Endodermal cell (in vitro differentiated cells): ENCODE data around the gene C1QL2. TPM values are rescaled to one million over a fixed set of nuclear protein-coding genes. Genes with fewer than 3 reads are reported as not detected.
A peak's percentile ranks its signal among the peaks of the same experiment; 100 is the strongest.

Source experiments
- DNase-seq: peaks from one replicate; pipeline ENCODE4 v3.0.0-alpha.2; 2017
- H3K27ac ChIP-seq: 2 replicates; pipeline ENCODE4 v1.5.1; 2013; ENCODE audit warnings: mild to moderate bottlenecking, low read depth, low read length, moderate library complexity
- H3K27me3 ChIP-seq: 2 replicates; pipeline ENCODE4 v1.6.1; 2013; ENCODE audit warnings: mild to moderate bottlenecking, low read length, moderate library complexity; ENCODE audit not compliant: insufficient read depth, control insufficient read depth, poor library complexity, severe bottlenecking
- H3K36me3 ChIP-seq: 2 replicates; pipeline ENCODE4 v1.7.0; 2013; ENCODE audit warnings: mild to moderate bottlenecking, low read length, moderate library complexity; ENCODE audit not compliant: control insufficient read depth, insufficient read depth
- H3K4me1 ChIP-seq: one replicate; pipeline ENCODE4 v1.7.0; 2013; ENCODE audit warnings: low read length; ENCODE audit not compliant: control insufficient read depth, insufficient read depth
- H3K4me3 ChIP-seq: 2 replicates; pipeline ENCODE4 v1.5.1; 2013; ENCODE audit warnings: mild to moderate bottlenecking, low read length, moderate library complexity
- H3K9ac ChIP-seq: 2 replicates; pipeline ENCODE4 v1.6.1; 2013; ENCODE audit warnings: mild to moderate bottlenecking, low read length, moderate library complexity; ENCODE audit not compliant: poor library complexity, severe bottlenecking; ENCODE audit errors: extremely low read depth
- H3K9me3 ChIP-seq: 2 replicates; pipeline ENCODE4 v1.6.1; 2013; ENCODE audit warnings: mild to moderate bottlenecking, low read length, moderate library complexity; ENCODE audit not compliant: control insufficient read depth
- H3K27ac Mint-ChIP-seq: 2 replicates; pipeline ENCODE4 v1.8.0; 2020; ENCODE audit warnings: mixed read lengths
- H3K27me3 Mint-ChIP-seq: 2 replicates; pipeline ENCODE4 v1.8.0; 2021; ENCODE audit warnings: mild to moderate bottlenecking, mixed read lengths; ENCODE audit not compliant: insufficient read depth
- H3K36me3 Mint-ChIP-seq: 2 replicates; pipeline ENCODE4 v1.8.0; 2020; ENCODE audit warnings: low read depth, mixed read lengths
- H3K4me1 Mint-ChIP-seq: 2 replicates; pipeline ENCODE4 v1.8.0; 2020; ENCODE audit warnings: mixed read lengths
- H3K4me3 Mint-ChIP-seq: 2 replicates; pipeline ENCODE4 v1.8.0; 2020; ENCODE audit warnings: mild to moderate bottlenecking, moderate library complexity, mixed read lengths
- H3K9me3 Mint-ChIP-seq: 2 replicates; pipeline ENCODE4 v1.8.0; 2020; ENCODE audit warnings: mild to moderate bottlenecking, mixed read lengths
- CTCF ChIP-seq: fragments of 200-600 bp; sonication (generic); conservative IDR thresholded peaks from 2 replicates; pipeline ENCODE4 v1.5.0; 2021; ENCODE audit warnings: antibody characterized with exemption, mild to moderate bottlenecking
- WGBS, 2 experiments: methylation state at CpG; one replicate each; pipeline versions ENCODE4 v1.1.5 to v1.1.7; 2013; ENCODE audit warnings: missing lambda C conversion rate in 2 of 2, mixed read lengths in 1 of 2; ENCODE audit not compliant: insufficient coverage in 1 of 2, insufficient read length in 1 of 2; 5-methylcytosine and 5-hydroxymethylcytosine counted together
- total RNA-seq, 2 donors: library from RNA; stranded (reverse); fragmentation: NEBNext Ultra II Directional in 1 of 2; extraction: Animal tissue kit (Norgen Biotek cat#: 25700) in 1 of 2; gene quantifications; 2 replicates in 1 of 2; 3 replicates in 1 of 2; pipeline ENCODE4 v1.2.1, GENCODE V29; 2021

C1QL2 gene
- total RNA-seq, 2 donors from 2014 or later, result not detected

GRCh38 chr2:119116411-119117295 lies 41.9 kb downstream of the C1QL2 start:
- peaks cover 5% of the 10 kb centered on the region for H3K9me3 Mint-ChIP-seq
- 92% methylated on average over 7 to 10 of the region's 10 CpGs for WGBS, 2 experiments
- Histone ChIP-seq H3K36me3 (no peaks in the 10 kb centered on the region), H3K9ac (no peak overlapping the region), H3K4me1 (no peaks in the 10 kb centered on the region), H3K9me3 (peaks cover 5% of the 10 kb centered on the region), H3K27ac (no peak overlapping the region), H3K4me3 (no peak overlapping the region), H3K27me3 (peaks cover 13% of the 10 kb centered on the region)
- DNase-seq, result peak; percentile 31
- peaks cover 27% of the 10 kb centered on the region for H3K27me3 Mint-ChIP-seq
- no peak overlapping the region for H3K27ac Mint-ChIP-seq
- peaks cover 8% of the 10 kb centered on the region for H3K4me1 Mint-ChIP-seq
- H3K4me3 Mint-ChIP-seq, result no peak overlapping the region
- peaks cover 1% of the 10 kb centered on the region for H3K36me3 Mint-ChIP-seq
- TF ChIP-seq CTCF, result no peak

GRCh38 chr2:119114266-119114665 lies 44.3 kb downstream of the C1QL2 start:
- H3K9ac ChIP-seq, result no peak overlapping the region
- H3K36me3 ChIP-seq, result no peaks in the 10 kb centered on the region
- H3K4me1 ChIP-seq, result no peaks in the 10 kb centered on the region
- H3K36me3 Mint-ChIP-seq, result peaks cover 4% of the 10 kb centered on the region
- peaks cover 16% of the 10 kb centered on the region for H3K9me3 ChIP-seq
- H3K4me1 Mint-ChIP-seq, result peaks cover 8% of the 10 kb centered on the region
- no peak for TF ChIP-seq CTCF
- H3K9me3 Mint-ChIP-seq, result peaks cover 16% of the 10 kb centered on the region
- peaks cover 24% of the 10 kb centered on the region for H3K27me3 Mint-ChIP-seq
- peaks cover 13% of the 10 kb centered on the region for H3K27me3 ChIP-seq
- H3K4me3 Mint-ChIP-seq, result no peak overlapping the region
- no peak overlapping the region for H3K27ac Mint-ChIP-seq
- H3K27ac ChIP-seq, result no peak overlapping the region
- H3K4me3 ChIP-seq, result no peak overlapping the region
- 88 to 91% methylated on average over 3 of the region's 3 CpGs for whole genome bisulfite sequencing, 2 experiments
- DNase-seq, result peak; percentile 34

GRCh38 chr2:119113489-119113770 lies 45.1 kb downstream of the C1QL2 start:
- no peak for TF ChIP-seq CTCF
- H3K9ac ChIP-seq, result no peak overlapping the region
- H3K36me3 ChIP-seq, result no peaks in the 10 kb centered on the region
- Mint-ChIP-seq H3K36me3 (peaks cover 4% of the 10 kb centered on the region), H3K9me3 (peaks cover 16% of the 10 kb centered on the region), H3K27me3 (peaks cover 24% of the 10 kb centered on the region), H3K27ac (no peak overlapping the region), H3K4me1 (peaks cover 8% of the 10 kb centered on the region), H3K4me3 (no peak overlapping the region)
- no peaks in the 10 kb centered on the region for H3K4me1 ChIP-seq
- 67% methylated on average over 4 of the region's 4 CpGs for WGBS, 2 experiments
- H3K27me3 ChIP-seq, result peaks cover 13% of the 10 kb centered on the region
- H3K27ac ChIP-seq, result no peak overlapping the region
- no peak for DNase-seq
- no peak overlapping the region for H3K4me3 ChIP-seq
- H3K9me3 ChIP-seq, result peaks cover 16% of the 10 kb centered on the region
